SH-SY5Y (cell line): ENCODE data around the gene LLGL2.

Source experiments
- GATA2 ChIP-seq: IDR thresholded peaks from 2 replicates; pipeline ENCODE4 v1.6.1; 2011; ENCODE audit warnings: mild to moderate bottlenecking, low read depth, low read length
- GATA3 ChIP-seq: IDR thresholded peaks from 2 replicates; pipeline ENCODE4 v1.6.1; 2011; ENCODE audit warnings: low read depth, mild to moderate bottlenecking, low read length, moderate library complexity

- TF ChIP-seq GATA3 (no peak), GATA2 (no peak)
These were observed 30.2 kb downstream of the LLGL2 start for GRCh38 chr17:75555679-75556153.
